HG03571 (cell line): ENCODE results near the gene ADAM33.

Source experiments
- ATAC-seq: cut with Tn5 transposase; IDR thresholded peaks from one replicate; pipeline ENCODE4 v1.9.1; 2021; ENCODE audit not compliant: unreplicated experiment

Gene ADAM33

GRCh38 chr20:3652221-3652620 lies 29.6 kb downstream of the ADAM33 start:
- no peak for ATAC-seq

GRCh38 chr20:3651204-3651962 lies 30.4 kb downstream of the ADAM33 start:
- no peak for ATAC-seq

DNA sequence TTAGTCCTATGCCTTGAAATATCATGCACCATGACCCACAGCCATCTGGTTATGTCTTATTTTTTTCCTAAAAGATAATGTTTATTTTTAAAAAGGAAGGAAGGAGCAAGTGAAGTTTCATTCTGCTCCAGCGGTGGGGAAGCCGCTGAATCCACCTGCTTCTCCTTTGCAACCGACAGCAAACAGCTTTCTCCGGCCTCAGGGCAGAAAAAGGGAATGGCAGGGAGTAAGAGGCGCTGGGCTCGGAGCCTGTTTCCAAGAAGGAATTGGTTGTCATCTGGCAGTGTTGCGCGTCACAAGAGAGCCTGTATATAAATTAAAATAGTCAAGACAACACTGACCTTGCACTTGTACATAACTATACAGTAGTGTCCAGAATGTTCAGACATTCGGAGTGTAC lies 32.9 kb downstream of the ADAM33 start:
- no peak for ATAC-seq

DNA sequence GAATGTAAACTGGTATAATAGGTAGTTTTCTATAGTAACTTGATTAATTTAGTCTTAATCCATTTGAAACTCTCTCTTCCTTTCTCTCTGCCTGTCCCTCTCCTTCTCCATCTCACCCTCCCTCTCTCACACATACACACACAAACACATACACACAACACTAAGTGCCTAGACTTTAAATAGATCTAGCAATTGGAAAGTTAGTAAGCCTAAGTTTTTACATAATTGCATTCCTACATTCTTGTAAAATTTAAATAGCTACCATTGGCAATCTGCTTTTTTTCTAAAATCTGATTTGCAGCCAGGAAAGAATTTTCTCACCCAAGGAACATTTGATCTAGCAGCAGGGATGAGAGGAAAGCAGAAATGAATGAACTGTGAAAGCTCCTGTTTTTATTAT lies 34.3 kb downstream of the ADAM33 start:
- no peak for ATAC-seq

- ATAC-seq, result no peak
These were observed 35.2 kb downstream of the ADAM33 start for GRCh38 chr20:3646651-3647050.

GRCh38 chr20:3646067-3646440 lies 35.8 kb downstream of the ADAM33 start:
- no peak for ATAC-seq

GRCh38 chr20:3645309-3646066 lies 36.3 kb downstream of the ADAM33 start:
- no peak for ATAC-seq

- ATAC-seq, result no peak
These were observed 41.6 kb downstream of the ADAM33 start for GRCh38 chr20:3640259-3640658.

GRCh38 chr20:3635346-3635745 lies 46.5 kb downstream of the ADAM33 start:
- ATAC-seq, result no peak

DNA sequence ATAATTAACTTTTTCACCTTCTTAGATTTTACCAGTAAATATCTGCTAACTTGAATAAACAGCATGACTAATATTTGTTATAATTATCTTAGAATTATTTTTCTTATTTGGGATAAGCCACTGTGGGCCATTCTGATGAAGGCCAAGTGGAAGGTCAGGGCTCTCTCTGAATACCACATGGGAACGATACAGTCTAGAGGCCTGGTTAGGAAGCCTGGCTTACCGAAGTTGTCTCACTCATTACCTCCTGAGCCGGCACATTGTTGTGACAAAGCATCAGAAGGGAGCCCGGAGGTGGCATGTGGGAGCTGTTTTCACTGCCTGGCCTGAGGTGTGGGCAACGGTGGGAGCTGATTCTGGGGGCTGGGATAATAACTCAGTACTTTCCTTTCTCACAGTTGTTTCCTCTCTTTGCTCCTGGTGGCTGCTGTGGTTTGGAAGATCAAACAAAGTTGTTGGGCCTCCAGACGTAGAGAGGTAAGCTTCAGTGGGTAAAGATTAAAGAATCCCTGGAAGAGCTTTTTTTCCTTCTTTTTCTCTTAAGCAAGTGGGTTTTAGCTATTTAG lies 47.8 kb downstream of the ADAM33 start:
- no peak for ATAC-seq

DNA sequence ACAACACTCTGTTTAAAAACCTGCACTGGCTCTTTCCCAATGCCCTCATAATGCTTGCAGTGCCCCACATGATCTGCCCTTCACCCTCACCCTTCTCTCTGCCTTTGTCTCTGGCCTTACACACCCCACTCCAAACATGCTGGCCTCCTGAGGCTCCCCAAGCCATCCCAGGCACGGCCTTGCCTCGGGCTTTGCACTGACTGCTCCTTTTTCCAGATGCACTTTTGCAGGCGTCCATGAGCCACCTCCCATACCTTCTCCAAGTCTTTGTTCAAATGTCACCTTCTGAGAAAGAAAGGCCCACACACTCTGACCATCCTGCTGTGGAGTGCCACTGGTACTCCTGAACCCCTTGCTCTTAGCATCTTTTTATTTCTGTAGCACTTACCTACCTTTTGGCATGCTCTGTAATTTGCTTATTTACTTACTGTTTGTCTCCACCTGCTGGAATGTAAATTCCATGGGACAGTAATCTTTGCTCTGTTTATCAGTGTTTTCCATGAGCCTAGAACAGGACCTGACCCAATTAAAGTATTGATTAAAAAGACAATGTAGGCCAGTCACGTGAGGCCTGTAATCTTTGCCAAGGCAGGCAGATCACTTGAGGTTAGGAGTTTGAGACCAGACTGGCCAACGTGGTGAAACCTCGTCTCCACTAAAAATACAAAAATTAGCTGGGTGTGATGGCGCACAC lies 49.4 kb downstream of the ADAM33 start:
- no peak for ATAC-seq

- ATAC-seq, result no peak
These were observed 50.3 kb downstream of the ADAM33 start for GRCh38 chr20:3631534-3631933.

GRCh38 chr20:3630429-3630828 lies 51.4 kb downstream of the ADAM33 start:
- no peak for ATAC-seq

DNA sequence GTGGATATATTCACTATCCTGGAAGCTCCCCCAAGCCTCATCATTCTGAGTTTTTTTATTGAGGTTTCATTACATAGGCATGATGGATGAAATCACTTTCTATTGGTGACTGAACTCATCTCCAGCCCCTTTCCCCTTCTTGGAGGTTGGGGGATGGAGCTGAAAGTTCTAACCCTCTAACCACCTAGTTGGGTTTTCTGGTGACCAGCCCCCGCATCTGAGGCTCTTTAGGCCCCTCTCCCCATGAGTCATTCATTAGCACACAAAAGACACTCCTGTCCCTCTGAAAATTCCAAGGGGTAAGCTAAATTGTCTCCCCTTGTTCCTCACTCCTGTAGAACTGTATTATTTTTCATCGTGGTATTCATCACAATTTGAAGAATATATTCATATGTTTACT lies 51.9 kb downstream of the ADAM33 start:
- ATAC-seq, result no peak

DNA sequence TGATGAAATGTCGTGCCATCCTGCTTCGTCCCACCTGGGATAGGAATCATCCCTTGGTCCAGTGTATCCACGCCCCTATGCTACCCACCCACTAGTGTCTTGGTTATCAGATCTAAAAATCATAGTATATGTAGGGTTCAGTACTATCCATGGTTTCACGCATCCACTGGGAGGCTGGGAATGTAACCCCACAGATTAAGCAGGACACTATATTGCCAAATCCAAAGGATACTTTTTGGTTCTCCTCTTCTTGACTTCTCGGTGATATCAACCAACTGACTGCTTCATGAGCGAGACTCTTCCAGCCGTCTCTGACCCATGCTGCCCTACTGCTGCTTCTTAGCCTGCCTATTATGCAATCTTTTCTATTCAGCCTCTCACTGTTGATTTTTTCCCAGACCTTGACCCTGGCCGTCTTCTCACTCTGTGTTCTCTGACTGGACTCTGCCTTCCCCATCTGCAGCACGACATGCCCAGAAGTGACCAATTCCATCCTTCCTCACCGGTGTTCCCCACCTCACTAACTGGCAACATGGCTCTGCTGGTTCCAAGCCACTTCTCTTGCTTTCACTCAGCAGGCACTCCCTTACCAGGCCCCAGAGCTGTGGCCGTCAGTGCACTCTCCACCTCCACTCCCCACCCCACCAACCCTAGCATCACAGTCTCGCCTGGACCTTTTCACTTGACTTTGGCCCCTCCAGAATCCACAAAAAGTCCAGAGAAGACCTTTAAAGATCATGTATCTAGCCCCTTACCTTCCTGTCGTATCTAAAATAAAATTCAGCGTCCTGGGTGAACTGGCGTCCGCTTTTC lies 53.1 kb downstream of the ADAM33 start:
- no peak for ATAC-seq

GRCh38 chr20:3627476-3627875 lies 54.3 kb downstream of the ADAM33 start:
- no peak for ATAC-seq

- ATAC-seq, result no peak
These were observed 59.4 kb downstream of the ADAM33 start for GRCh38 chr20:3622406-3622805.

DNA sequence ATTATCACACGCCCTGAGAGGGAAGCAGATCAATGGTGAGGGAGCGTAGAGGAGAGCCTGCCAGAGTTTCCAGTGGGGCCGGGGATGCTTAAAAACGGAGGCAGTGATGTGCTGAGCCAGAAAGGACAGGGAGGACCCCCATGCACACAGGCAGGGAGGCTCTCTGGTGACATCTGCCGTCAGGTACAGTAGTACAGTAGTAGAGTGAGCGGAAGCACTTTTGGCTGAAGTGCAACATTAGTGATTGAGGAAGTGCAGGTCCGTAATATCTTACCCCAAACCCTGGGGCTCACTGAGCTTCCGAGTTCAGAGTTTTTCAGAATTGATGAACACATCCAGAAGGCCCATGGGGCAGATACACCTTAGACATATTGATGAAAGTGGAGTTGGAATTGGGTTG lies 60.7 kb downstream of the ADAM33 start:
- ATAC-seq, result no peak
